LNCaP clone FGC (cell line): ENCODE results near the gene ITGAX.

Source experiments
- DNase-seq: peaks from one replicate; pipeline ENCODE4 v3.0.0-alpha.2; 2011; ENCODE audit warnings: low read depth
- H3K4me3 ChIP-seq: 2 replicates; pipeline ENCODE4 v1.5.1; 2011; ENCODE audit warnings: mild to moderate bottlenecking, low read depth, low read length, control low read depth
- TF ChIP-seq, protein P1 (sequence below): IDR thresholded peaks from 2 replicates; pipeline ENCODE4 v1.5.1; 2012; ENCODE audit warnings: mild to moderate bottlenecking; ENCODE audit not compliant: control insufficient read depth, insufficient read depth; ENCODE audit errors: extremely low read depth

Gene ITGAX

DNA sequence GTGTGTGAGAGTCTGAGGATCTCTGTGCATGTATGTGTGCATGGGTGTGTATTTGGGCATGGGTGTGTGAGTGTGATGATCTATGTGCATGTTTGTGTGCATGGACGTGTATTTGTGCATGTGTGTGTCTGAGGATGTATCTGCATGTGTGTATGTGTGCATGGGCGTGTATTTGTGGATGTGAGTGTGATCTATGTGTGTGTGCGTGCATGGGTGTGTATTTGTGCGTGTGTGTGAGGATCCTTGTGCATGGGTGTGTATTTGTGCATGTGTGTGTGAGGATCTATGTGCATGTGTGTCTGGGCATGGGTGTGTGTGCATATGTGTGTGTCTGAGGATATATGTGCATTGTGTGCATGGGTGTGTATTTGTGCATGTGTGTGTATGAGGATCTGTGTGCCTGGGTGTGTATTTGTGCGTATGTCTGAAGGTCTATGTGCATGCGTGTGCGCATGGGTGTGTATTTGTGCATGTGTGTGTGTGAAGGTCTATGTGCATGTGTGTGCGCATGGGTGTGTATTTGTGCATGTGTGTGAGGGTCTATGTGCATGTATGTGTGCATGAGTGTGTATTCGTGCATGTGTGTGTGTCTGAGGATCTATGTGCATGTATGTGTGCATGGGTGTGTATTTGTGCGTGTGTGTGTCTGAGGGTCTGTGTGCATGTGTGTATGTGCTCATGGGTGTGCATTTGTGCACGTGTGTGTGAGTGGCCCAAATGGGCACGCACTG is 26.5 kb upstream of the ITGAX start:
- DNase-seq = no peak
- TF ChIP-seq, protein P1, sequence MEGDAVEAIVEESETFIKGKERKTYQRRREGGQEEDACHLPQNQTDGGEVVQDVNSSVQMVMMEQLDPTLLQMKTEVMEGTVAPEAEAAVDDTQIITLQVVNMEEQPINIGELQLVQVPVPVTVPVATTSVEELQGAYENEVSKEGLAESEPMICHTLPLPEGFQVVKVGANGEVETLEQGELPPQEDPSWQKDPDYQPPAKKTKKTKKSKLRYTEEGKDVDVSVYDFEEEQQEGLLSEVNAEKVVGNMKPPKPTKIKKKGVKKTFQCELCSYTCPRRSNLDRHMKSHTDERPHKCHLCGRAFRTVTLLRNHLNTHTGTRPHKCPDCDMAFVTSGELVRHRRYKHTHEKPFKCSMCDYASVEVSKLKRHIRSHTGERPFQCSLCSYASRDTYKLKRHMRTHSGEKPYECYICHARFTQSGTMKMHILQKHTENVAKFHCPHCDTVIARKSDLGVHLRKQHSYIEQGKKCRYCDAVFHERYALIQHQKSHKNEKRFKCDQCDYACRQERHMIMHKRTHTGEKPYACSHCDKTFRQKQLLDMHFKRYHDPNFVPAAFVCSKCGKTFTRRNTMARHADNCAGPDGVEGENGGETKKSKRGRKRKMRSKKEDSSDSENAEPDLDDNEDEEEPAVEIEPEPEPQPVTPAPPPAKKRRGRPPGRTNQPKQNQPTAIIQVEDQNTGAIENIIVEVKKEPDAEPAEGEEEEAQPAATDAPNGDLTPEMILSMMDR = no peak

DNA sequence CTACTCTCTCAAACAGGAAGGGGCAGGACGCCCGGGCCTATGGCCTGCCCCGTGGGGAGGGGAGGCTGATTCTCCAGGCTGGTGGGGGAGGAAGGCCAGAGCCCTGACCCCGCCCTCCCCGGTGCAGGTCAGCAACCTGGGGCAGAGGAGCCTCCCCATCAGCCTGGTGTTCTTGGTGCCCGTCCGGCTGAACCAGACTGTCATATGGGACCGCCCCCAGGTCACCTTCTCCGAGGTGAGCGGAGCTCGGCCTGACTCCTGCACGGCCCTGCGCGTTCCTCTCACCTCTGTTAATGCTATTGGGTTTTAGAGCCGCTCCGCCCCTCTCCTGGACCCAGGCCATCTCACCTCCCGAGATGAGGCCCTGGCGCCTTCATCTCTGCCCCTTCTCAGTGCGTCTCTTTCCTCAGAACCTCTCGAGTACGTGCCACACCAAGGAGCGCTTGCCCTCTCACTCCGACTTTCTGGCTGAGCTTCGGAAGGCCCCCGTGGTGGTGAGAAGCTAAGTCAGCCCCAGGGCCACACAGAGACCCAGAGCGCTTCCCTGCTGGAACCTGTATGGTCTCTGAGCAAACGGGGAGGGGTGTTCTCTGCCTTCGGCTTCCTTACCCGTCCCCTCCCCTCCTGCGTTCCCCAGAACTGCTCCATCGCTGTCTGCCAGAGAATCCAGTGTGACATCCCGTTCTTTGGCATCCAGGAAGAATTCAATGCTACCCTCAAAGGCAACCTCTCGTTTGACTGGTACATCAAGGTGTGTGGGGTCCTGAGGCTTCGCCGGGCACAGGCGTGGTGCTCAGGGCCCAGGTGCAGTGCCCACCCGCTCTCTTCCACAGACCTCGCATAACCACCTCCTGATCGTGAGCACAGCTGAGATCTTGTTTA is 25.1 kb upstream of the ITGAX start:
- TF ChIP-seq, protein P1 = no peak
- H3K4me3 ChIP-seq = no peak overlapping the region
- DNase-seq = no peak

More for the DNA sequence above, 26.5 kb upstream of the ITGAX start:
- no peak overlapping the region for H3K4me3 ChIP-seq

DNA sequence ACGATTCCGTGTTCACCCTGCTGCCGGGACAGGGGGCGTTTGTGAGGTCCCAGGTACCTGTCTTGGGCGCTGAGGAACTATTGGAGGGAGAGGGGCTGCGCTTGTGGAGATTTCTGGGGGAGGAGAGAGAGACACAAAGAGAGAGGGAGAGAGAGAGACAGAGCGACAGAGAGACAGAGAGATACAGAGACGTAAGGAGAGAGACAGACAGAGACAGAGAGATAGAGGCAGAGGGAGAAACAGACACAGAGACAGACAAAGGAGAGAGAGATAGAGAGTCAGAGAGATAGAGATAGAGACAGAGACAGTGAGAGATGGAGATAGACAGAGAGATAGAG is 24.5 kb upstream of the ITGAX start:
- TF ChIP-seq, protein P1 = no peak
- no peak overlapping the region for H3K4me3 ChIP-seq
- DNase-seq = no peak

DNA sequence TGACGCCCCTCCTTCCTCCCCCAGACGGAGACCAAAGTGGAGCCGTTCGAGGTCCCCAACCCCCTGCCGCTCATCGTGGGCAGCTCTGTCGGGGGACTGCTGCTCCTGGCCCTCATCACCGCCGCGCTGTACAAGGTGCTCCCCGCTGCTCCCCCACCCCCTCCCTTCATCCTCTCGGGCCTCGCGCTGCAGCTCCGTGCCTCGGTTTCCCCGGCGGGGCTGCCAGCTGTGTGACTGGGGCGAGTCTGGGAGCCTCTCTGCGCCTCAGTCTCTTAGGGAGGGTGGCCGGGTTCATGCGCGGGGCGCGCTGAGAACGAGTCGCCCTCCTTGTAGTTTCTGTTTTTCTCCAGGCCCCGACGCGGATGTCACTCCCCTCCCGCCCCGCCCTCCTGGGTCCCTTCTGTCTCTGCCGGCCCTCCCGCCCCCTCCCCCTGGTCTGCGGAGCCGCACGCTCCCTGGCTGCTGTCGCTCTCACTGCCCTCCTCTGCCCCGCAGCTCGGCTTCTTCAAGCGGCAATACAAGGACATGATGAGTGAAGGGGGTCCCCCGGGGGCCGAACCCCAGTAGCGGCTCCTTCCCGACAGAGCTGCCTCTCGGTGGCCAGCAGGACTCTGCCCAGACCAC is 23.7 kb upstream of the ITGAX start:
- TF ChIP-seq, protein P1 = no peak
- no peak overlapping the region for H3K4me3 ChIP-seq
- DNase-seq = no peak

DNA sequence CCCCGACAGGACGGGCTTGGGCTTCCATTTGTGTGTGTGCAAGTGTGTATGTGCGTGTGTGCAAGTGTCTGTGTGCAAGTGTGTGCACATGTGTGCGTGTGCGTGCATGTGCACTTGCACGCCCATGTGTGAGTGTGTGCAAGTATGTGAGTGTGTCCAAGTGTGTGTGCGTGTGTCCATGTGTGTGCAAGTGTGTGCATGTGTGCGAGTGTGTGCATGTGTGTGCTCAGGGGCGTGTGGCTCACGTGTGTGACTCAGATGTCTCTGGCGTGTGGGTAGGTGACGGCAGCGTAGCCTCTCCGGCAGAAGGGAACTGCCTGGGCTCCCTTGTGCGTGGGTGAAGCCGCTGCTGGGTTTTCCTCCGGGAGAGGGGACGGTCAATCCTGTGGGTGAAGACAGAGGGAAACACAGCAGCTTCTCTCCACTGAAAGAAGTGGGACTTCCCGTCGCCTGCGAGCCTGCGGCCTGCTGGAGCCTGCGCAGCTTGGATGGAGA is 23.1 kb upstream of the ITGAX start:
- H3K4me3 ChIP-seq = no peak overlapping the region
- no peak for DNase-seq
- TF ChIP-seq, protein P1 = no peak

DNA sequence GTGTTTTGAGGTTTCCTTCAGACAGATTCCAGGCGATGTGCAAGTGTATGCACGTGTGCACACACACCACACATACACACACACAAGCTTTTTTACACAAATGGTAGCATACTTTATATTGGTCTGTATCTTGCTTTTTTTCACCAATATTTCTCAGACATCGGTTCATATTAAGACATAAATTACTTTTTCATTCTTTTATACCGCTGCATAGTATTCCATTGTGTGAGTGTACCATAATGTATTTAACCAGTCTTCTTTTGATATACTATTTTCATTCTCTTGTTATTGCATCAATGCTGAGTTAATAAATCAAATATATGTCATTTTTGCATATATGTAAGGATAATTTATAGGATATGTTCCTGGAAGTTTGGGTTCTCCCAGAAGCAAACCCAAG is 22.4 kb upstream of the ITGAX start:
- no peak overlapping the region for H3K4me3 ChIP-seq
- TF ChIP-seq, protein P1 = no peak

More for the DNA sequence above, 22.4 kb upstream of the ITGAX start:
- no peak for DNase-seq
